HepG2 (cell line): ENCODE data around the gene FAAP20. TPM values are rescaled to one million over a fixed set of nuclear protein-coding genes. Genes with fewer than 3 reads are reported as not detected.

Experiments
- CAMTA2 ChIP-seq: sonication (generic); formaldehyde crosslinking; IDR thresholded peaks from 2 replicates; pipeline ENCODE4 v1.4.0; 2020; ENCODE audit warnings: mild to moderate bottlenecking, missing genetic modification reagents, borderline replicate concordance
- CTCF ChIP-seq: sonication (generic); formaldehyde crosslinking; IDR thresholded peaks from 2 replicates; pipeline ENCODE4 v1.5.0; 2020; ENCODE audit warnings: mild to moderate bottlenecking, missing genetic modification reagents, moderate library complexity
- DBP ChIP-seq: sonication (generic); formaldehyde crosslinking; IDR thresholded peaks from 2 replicates; pipeline ENCODE4 v1.4.0; 2020; ENCODE audit warnings: missing genetic modification reagents; ENCODE audit errors: not compliant biosample characterization
- FOXP1 ChIP-seq, 2 experiments: fragments of 450-650 bp in 1 of 2; IDR thresholded peaks; 2 replicates each; pipeline ENCODE4 v1.6.1; 2017 to 2018; ENCODE audit warnings: antibody characterized with exemption in 1 of 2
- KDM1A ChIP-seq: IDR thresholded peaks from 2 replicates; pipeline ENCODE4 v1.6.1; 2016; ENCODE audit warnings: missing compliant biosample characterization
- KLF13 ChIP-seq: sonication (generic); formaldehyde crosslinking; IDR thresholded peaks from 2 replicates; pipeline ENCODE4 v1.4.0; 2020; ENCODE audit warnings: mild to moderate bottlenecking, missing genetic modification reagents
- NFATC3 ChIP-seq: sonication (generic); formaldehyde crosslinking; IDR thresholded peaks from 2 replicates; pipeline ENCODE4 v1.5.1; 2020; ENCODE audit warnings: mild to moderate bottlenecking, missing genetic modification reagents
- PHB2 ChIP-seq: fragments of 450-650 bp; IDR thresholded peaks from 2 replicates; pipeline ENCODE4 v1.6.1; 2018; ENCODE audit not compliant: partially characterized antibody
- SMC3 ChIP-seq: IDR thresholded peaks from 2 replicates; pipeline ENCODE4 v1.6.1; 2011; ENCODE audit warnings: low read length, improper control_type of control experiment
- SPEN ChIP-seq: sonication (generic); formaldehyde crosslinking; IDR thresholded peaks from 2 replicates; pipeline ENCODE4 v1.5.1; 2020; ENCODE audit warnings: low read depth, mild to moderate bottlenecking, missing genetic modification reagents
- STAG1 ChIP-seq: sonication (generic); formaldehyde crosslinking; IDR thresholded peaks from 2 replicates; pipeline ENCODE4 v1.4.0; 2020; ENCODE audit warnings: missing genetic modification reagents
- ZNF30 ChIP-seq: sonication (generic); formaldehyde crosslinking; IDR thresholded peaks from 2 replicates; pipeline ENCODE4 v1.5.0; 2020; ENCODE audit warnings: mild to moderate bottlenecking, missing genetic modification reagents
- ZNF451 ChIP-seq: sonication (generic); formaldehyde crosslinking; IDR thresholded peaks from 2 replicates; pipeline ENCODE4 v1.5.0; 2020; ENCODE audit warnings: mild to moderate bottlenecking, missing genetic modification reagents
- ZNF782 ChIP-seq: sonication (generic); formaldehyde crosslinking; IDR thresholded peaks from 2 replicates; pipeline ENCODE4 v1.4.0; 2020; ENCODE audit warnings: missing genetic modification reagents, mild to moderate bottlenecking, borderline replicate concordance
- polyA plus RNA-seq, 8 experiments: library from polyadenylated mRNA; depleted of rRNA in 3 of 8; stranded (reverse) in 7 of 8; unstranded in 1 of 8; fragments of >200 nt; fragmentation: Illumina TruSeq in 4 of 8; extraction: Trizol in 4 of 8; gene quantifications; 2 replicates each; pipeline versions ENCODE4 v1.2.1 to v1.2.3, GENCODE V29; 2011 to 2016; ENCODE audit warnings: low read depth in 4 of 8, missing spikeins in 1 of 8, mixed read lengths in 1 of 8; ENCODE audit not compliant: insufficient read depth in 1 of 8
- total RNA-seq, 5 experiments: library from RNA; depleted of rRNA; stranded (reverse); fragments of >200 nt; fragmentation: Illumina TruSeq; extraction: Trizol; gene quantifications; 2 replicates each; pipeline ENCODE4 v1.2.3, GENCODE V29; 2016; ENCODE audit warnings: low read depth in 1 of 5
- TF ChIP-seq, protein P1 (sequence below): sonication (generic); formaldehyde crosslinking; IDR thresholded peaks from 2 replicates; pipeline ENCODE4 v1.5.1; 2020; ENCODE audit warnings: mild to moderate bottlenecking, missing genetic modification reagents, moderate library complexity
- TF ChIP-seq, protein P2 (sequence below): sonication (generic); formaldehyde crosslinking; IDR thresholded peaks from 2 replicates; pipeline ENCODE4 v1.8.1; 2023; ENCODE audit warnings: missing genetic modification reagents, mild to moderate bottlenecking, borderline replicate concordance
- TF ChIP-seq, protein P3 (sequence below): sonication (generic); formaldehyde crosslinking; IDR thresholded peaks from 2 replicates; pipeline ENCODE4 v1.5.1; 2020; ENCODE audit warnings: mild to moderate bottlenecking, moderate library complexity, missing genetic modification reagents
- TF ChIP-seq, protein P4 (sequence below): sonication (generic); formaldehyde crosslinking; IDR thresholded peaks from 2 replicates; pipeline ENCODE4 v1.5.0; 2020; ENCODE audit warnings: mild to moderate bottlenecking, missing genetic modification reagents

The FAAP20 gene
- total and polyA plus RNA-seq, 2 of the 13 experiments (the other 11 are each of a cell fraction or from before 2014, with no cell fraction given) = 9.6 to 10.8 TPM

GRCh38 chr1:2174348-2175054, 20.1 kb downstream of the FAAP20 start (continued):
- TF ChIP-seq, protein P1, sequence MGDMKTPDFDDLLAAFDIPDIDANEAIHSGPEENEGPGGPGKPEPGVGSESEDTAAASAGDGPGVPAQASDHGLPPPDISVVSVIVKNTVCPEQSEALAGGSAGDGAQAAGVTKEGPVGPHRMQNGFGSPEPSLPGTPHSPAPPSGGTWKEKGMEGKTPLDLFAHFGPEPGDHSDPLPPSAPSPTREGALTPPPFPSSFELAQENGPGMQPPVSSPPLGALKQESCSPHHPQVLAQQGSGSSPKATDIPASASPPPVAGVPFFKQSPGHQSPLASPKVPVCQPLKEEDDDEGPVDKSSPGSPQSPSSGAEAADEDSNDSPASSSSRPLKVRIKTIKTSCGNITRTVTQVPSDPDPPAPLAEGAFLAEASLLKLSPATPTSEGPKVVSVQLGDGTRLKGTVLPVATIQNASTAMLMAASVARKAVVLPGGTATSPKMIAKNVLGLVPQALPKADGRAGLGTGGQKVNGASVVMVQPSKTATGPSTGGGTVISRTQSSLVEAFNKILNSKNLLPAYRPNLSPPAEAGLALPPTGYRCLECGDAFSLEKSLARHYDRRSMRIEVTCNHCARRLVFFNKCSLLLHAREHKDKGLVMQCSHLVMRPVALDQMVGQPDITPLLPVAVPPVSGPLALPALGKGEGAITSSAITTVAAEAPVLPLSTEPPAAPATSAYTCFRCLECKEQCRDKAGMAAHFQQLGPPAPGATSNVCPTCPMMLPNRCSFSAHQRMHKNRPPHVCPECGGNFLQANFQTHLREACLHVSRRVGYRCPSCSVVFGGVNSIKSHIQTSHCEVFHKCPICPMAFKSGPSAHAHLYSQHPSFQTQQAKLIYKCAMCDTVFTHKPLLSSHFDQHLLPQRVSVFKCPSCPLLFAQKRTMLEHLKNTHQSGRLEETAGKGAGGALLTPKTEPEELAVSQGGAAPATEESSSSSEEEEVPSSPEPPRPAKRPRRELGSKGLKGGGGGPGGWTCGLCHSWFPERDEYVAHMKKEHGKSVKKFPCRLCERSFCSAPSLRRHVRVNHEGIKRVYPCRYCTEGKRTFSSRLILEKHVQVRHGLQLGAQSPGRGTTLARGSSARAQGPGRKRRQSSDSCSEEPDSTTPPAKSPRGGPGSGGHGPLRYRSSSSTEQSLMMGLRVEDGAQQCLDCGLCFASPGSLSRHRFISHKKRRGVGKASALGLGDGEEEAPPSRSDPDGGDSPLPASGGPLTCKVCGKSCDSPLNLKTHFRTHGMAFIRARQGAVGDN (CRISPR knock-in tag) = peak; percentile 51; the same call in 1 of the 2 replicates
- TF ChIP-seq ZNF451 (CRISPR knock-in tag) (no peak), SMC3 (peak; percentile 31; the same call in 1 of the 2 replicates), FOXP1 (IDR thresholded peaks at IDR 0.05) (no peak), FOXP1 (CRISPR knock-in tag; IDR thresholded peaks at IDR 0.05) (no peak), ZNF782 (0 out of 2 replicates have a peak, but pooled peaks have one; percentile 31), NFATC3 (no peak), KDM1A (CRISPR knock-in tag) (no peak), PHB2 (no peak), CAMTA2 (no peak), ZNF30 (CRISPR knock-in tag) (no peak), CTCF (peak; percentile 90), DBP (CRISPR knock-in tag) (no peak), SPEN (CRISPR knock-in tag) (no peak), KLF13 (CRISPR knock-in tag) (no peak), STAG1 (CRISPR knock-in tag) (peak; percentile 73)
- TF ChIP-seq, protein P2, sequence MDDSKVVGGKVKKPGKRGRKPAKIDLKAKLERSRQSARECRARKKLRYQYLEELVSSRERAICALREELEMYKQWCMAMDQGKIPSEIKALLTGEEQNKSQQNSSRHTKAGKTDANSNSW = no peak
- TF ChIP-seq, protein P3, sequence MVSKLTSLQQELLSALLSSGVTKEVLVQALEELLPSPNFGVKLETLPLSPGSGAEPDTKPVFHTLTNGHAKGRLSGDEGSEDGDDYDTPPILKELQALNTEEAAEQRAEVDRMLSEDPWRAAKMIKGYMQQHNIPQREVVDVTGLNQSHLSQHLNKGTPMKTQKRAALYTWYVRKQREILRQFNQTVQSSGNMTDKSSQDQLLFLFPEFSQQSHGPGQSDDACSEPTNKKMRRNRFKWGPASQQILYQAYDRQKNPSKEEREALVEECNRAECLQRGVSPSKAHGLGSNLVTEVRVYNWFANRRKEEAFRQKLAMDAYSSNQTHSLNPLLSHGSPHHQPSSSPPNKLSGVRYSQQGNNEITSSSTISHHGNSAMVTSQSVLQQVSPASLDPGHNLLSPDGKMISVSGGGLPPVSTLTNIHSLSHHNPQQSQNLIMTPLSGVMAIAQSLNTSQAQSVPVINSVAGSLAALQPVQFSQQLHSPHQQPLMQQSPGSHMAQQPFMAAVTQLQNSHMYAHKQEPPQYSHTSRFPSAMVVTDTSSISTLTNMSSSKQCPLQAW = no peak
- TF ChIP-seq, protein P4, sequence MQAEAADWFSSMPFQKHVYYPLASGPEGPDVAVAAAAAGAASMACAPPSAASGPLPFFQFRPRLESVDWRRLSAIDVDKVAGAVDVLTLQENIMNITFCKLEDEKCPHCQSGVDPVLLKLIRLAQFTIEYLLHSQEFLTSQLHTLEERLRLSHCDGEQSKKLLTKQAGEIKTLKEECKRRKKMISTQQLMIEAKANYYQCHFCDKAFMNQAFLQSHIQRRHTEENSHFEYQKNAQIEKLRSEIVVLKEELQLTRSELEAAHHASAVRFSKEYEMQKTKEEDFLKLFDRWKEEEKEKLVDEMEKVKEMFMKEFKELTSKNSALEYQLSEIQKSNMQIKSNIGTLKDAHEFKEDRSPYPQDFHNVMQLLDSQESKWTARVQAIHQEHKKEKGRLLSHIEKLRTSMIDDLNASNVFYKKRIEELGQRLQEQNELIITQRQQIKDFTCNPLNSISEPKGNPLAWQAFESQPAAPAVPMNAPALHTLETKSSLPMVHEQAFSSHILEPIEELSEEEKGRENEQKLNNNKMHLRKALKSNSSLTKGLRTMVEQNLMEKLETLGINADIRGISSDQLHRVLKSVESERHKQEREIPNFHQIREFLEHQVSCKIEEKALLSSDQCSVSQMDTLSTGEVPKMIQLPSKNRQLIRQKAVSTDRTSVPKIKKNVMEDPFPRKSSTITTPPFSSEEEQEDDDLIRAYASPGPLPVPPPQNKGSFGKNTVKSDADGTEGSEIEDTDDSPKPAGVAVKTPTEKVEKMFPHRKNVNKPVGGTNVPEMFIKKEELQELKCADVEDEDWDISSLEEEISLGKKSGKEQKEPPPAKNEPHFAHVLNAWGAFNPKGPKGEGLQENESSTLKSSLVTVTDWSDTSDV (CRISPR knock-in tag) = no peak
